Fibroblast of gingiva (primary cell): ENCODE data around the gene ETV5.

Experiments used
- DNase-seq: peaks from one replicate; pipeline ENCODE4 v3.0.0-alpha.2; 2011; ENCODE audit warnings: low read depth

The ETV5 gene

GRCh38 chr3:186123012-186123411 lies 14.1 kb upstream of the ETV5 start:
- no peak for DNase-seq

- DNase-seq, result no peak
These were observed 13.1 kb upstream of the ETV5 start for GRCh38 chr3:186121968-186122367.

- no peak for DNase-seq
These were observed 12.4 kb upstream of the ETV5 start for GRCh38 chr3:186121278-186121677.

GRCh38 chr3:186119499-186119898 lies 10.6 kb upstream of the ETV5 start:
- DNase-seq, result no peak

GRCh38 chr3:186118692-186119091 lies 9.8 kb upstream of the ETV5 start:
- no peak for DNase-seq

- DNase-seq, result no peak
These were observed 8.7 kb upstream of the ETV5 start for GRCh38 chr3:186117521-186118134.

GRCh38 chr3:186115239-186115996 lies 6.5 kb upstream of the ETV5 start:
- no peak for DNase-seq

GRCh38 chr3:186110975-186111974 lies 2.4 kb upstream of the ETV5 start:
- DNase-seq, result no peak

GRCh38 chr3:186109897-186110803 lies 1.3 kb upstream of the ETV5 start:
- peak; percentile 82 for DNase-seq

GRCh38 chr3:186108106-186108940 lies 566 bp downstream of the ETV5 start:
- DNase-seq, result peak; percentile 49

GRCh38 chr3:186107215-186108105 lies 1.4 kb downstream of the ETV5 start:
- DNase-seq, result peak; percentile 60

- no peak for DNase-seq
These were observed 3.3 kb downstream of the ETV5 start for GRCh38 chr3:186105543-186105942.

- DNase-seq, result peak; percentile 80
These were observed 6.2 kb downstream of the ETV5 start for GRCh38 chr3:186102687-186103086.

- no peak for DNase-seq
These were observed 8.5 kb downstream of the ETV5 start for GRCh38 chr3:186100398-186100797.

- peak; percentile 87 for DNase-seq
These were observed 9.7 kb downstream of the ETV5 start for GRCh38 chr3:186099178-186099577.

GRCh38 chr3:186098740-186099139 lies 10.1 kb downstream of the ETV5 start:
- DNase-seq, result no peak

GRCh38 chr3:186097663-186098451 lies 11.0 kb downstream of the ETV5 start:
- DNase-seq, result peak; percentile 77

- DNase-seq, result no peak
These were observed 11.6 kb downstream of the ETV5 start for GRCh38 chr3:186097317-186097662.

- no peak for DNase-seq
These were observed 12.6 kb downstream of the ETV5 start for GRCh38 chr3:186096290-186096689.
